Measurements from ENCODE around the gene IL10RB. TPM values are rescaled to one million over a fixed set of nuclear protein-coding genes. Genes with fewer than 3 reads are reported as not detected.

The IL10RB gene
- total RNA-seq, 1 experiment from 2014 or later, result 3.1 TPM

DNA sequence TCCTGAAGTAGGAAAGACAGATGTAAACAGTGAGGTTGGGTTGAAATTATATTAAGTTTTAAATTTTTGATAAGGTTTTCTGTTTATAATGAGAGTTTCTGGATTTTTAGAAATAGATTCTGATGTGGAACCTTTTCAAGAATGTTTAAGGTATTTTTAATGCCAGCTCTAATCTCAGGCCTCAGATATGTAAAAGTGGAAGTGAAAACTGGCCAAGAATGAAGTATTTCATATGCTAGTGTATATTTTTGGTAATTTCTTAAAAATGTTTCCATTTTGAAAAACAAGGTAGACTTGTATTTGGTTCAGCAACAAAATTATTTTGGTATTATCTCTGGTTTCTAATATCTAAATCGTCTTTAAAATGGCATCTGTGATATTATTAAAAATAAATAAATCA lies 73.0 kb downstream of the IL10RB start:
- TF ChIP-seq, protein P1, sequence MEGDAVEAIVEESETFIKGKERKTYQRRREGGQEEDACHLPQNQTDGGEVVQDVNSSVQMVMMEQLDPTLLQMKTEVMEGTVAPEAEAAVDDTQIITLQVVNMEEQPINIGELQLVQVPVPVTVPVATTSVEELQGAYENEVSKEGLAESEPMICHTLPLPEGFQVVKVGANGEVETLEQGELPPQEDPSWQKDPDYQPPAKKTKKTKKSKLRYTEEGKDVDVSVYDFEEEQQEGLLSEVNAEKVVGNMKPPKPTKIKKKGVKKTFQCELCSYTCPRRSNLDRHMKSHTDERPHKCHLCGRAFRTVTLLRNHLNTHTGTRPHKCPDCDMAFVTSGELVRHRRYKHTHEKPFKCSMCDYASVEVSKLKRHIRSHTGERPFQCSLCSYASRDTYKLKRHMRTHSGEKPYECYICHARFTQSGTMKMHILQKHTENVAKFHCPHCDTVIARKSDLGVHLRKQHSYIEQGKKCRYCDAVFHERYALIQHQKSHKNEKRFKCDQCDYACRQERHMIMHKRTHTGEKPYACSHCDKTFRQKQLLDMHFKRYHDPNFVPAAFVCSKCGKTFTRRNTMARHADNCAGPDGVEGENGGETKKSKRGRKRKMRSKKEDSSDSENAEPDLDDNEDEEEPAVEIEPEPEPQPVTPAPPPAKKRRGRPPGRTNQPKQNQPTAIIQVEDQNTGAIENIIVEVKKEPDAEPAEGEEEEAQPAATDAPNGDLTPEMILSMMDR (conservative IDR thresholded peaks at IDR 0.05), result no peak
- no peaks in the 10 kb centered on the region for H4K20me1 ChIP-seq (ENCODE audit: control insufficient read depth, insufficient read depth, insufficient read length)
- peaks cover 5% of the 10 kb centered on the region for H3K79me1 ChIP-seq (ENCODE audit: insufficient read depth, low read depth, low read length, poor library complexity, severe bottlenecking)
- no peak overlapping the region for H3K56ac ChIP-seq (ENCODE audit: insufficient read length, low read depth, low read length)
- H3K4me1 Mint-ChIP-seq, result no peaks in the 10 kb centered on the region
- H3K27ac ChIP-seq (ENCODE audit: insufficient read length, low read depth, low read length), result no peak overlapping the region
- peaks cover 9 to 36% (median 34%) of the 10 kb centered on the region in 3 experiments for H3K36me3 Mint-ChIP-seq (ENCODE audit: insufficient read depth in 1 of 3, low read depth in 3 of 3)
- H3K23me2 ChIP-seq (ENCODE audit: insufficient read length, low read depth, low read length, poor library complexity, severe bottlenecking), result no peaks in the 10 kb centered on the region
- H3K23ac ChIP-seq (ENCODE audit: insufficient read length, low read depth, low read length), result no peak overlapping the region
- H3K4me3 Mint-ChIP-seq, result no peak overlapping the region
- H2AFZ ChIP-seq (ENCODE audit: low read length), result no peak overlapping the region
- H2BK5ac ChIP-seq (ENCODE audit: insufficient read length, low read length), result no peak overlapping the region
- H3K18ac ChIP-seq (ENCODE audit: insufficient read length, low read depth, low read length), result no peak overlapping the region
- DNase-seq, result no peak
- WGBS (ENCODE audit: extremely low coverage, insufficient read length, low lambda C conversion rate), result no CpG with 5 or more reads among the region's 1 CpG
- H2AK5ac ChIP-seq (ENCODE audit: insufficient read length, low read length), result no peak overlapping the region
- no peak overlapping the region for H3K4me2 ChIP-seq (ENCODE audit: insufficient read depth, insufficient read length, low read length)
- H2BK20ac ChIP-seq (ENCODE audit: low read depth, low read length, poor library complexity, severe bottlenecking), result no peak overlapping the region
- H2BK12ac ChIP-seq (ENCODE audit: insufficient read length, low read depth, low read length), result no peak overlapping the region
- no peak overlapping the region for H3K27ac Mint-ChIP-seq
- H3K14ac ChIP-seq (ENCODE audit: insufficient read depth, low read length), result no peak overlapping the region
- H3K9me3 Mint-ChIP-seq, result peaks cover 0 to 3% of the 10 kb centered on the region in 2 experiments; a peak in 2 of 5 replicates
- H4K5ac ChIP-seq (ENCODE audit: insufficient read length, low read depth, low read length), result no peak overlapping the region
- H4K91ac ChIP-seq (ENCODE audit: insufficient read length, low read depth, low read length), result no peak overlapping the region
- H3K27me3 ChIP-seq (ENCODE audit: insufficient read depth, low read length), result no peaks in the 10 kb centered on the region
- H3K4ac ChIP-seq (ENCODE audit: low read depth, low read length), result no peak overlapping the region
- no peaks in the 10 kb centered on the region for H3K9me3 ChIP-seq (ENCODE audit: control insufficient read depth, low read depth, low read length)
- H2BK15ac ChIP-seq (ENCODE audit: low read depth, low read length), result no peak overlapping the region
- H3K27me3 Mint-ChIP-seq (ENCODE audit: low read depth), result no peaks in the 10 kb centered on the region
- no peak overlapping the region for H4K8ac ChIP-seq (replicated peaks; ENCODE audit: insufficient read length, low read depth, low read length)
- H3K79me2 ChIP-seq (ENCODE audit: insufficient read depth, low read length), result no peaks in the 10 kb centered on the region
- H2BK120ac ChIP-seq (ENCODE audit: low read depth, low read length, poor library complexity, severe bottlenecking), result no peak overlapping the region
- no peaks in the 10 kb centered on the region for H3K4me1 ChIP-seq (ENCODE audit: insufficient read depth, low read length)
- no peak overlapping the region for H3K9ac ChIP-seq (ENCODE audit: extremely low read depth, insufficient read length, low read length)
- no peak overlapping the region for H3T11ph ChIP-seq (ENCODE audit: low read length)

Measured in H9 (cell line).